Upper lobe of left lung (tissue), 4 donors: ENCODE measurements around the gene PKNOX2.

ENCODE experiments used
- EP300 ChIP-seq, 4 donors: sonication (generic); formaldehyde crosslinking; IDR thresholded peaks; one replicate each; pipeline ENCODE4 v1.5.1; 2017; ENCODE audit warnings: antibody characterized with exemption in 4 of 4, control low read depth in 2 of 4
- TF ChIP-seq, protein P1 (sequence below), 6 experiments: fragments of 450-650 bp in 4 of 6; fragments of 200-600 bp in 2 of 6; sonication (generic) in 2 of 6; IDR thresholded peaks; one replicate each; pipeline ENCODE4 v1.5.1; 2016 to 2019; ENCODE audit warnings: antibody characterized with exemption in 6 of 6

DNA sequence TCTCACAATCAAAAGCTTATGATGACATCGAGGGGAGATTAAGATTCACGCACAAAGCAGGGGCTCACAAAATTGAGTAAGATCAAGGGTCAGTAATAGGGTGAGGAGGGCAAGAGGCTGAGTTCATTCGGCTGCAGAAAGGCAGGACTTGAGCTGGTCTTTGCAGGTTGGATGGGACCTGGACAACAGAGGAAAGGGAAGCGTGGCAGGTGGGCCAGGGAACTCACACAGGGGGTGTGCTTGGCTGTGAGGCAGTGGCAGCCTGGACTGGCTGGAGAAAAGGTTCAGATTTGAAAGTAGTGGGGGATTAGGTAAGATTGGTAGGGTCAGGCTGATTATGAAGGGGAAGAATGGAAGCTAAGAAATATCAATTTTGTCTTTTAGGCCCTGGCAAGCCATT, 161.6 kb downstream of the PKNOX2 start:
- no peak for TF ChIP-seq EP300 (IDR thresholded peaks at IDR 0.05)
- TF ChIP-seq, protein P1, sequence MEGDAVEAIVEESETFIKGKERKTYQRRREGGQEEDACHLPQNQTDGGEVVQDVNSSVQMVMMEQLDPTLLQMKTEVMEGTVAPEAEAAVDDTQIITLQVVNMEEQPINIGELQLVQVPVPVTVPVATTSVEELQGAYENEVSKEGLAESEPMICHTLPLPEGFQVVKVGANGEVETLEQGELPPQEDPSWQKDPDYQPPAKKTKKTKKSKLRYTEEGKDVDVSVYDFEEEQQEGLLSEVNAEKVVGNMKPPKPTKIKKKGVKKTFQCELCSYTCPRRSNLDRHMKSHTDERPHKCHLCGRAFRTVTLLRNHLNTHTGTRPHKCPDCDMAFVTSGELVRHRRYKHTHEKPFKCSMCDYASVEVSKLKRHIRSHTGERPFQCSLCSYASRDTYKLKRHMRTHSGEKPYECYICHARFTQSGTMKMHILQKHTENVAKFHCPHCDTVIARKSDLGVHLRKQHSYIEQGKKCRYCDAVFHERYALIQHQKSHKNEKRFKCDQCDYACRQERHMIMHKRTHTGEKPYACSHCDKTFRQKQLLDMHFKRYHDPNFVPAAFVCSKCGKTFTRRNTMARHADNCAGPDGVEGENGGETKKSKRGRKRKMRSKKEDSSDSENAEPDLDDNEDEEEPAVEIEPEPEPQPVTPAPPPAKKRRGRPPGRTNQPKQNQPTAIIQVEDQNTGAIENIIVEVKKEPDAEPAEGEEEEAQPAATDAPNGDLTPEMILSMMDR (IDR thresholded peaks at IDR 0.05): no peak
